ENCODE results near the gene CDH1. TPM values are rescaled to one million over a fixed set of nuclear protein-coding genes. Genes with fewer than 3 reads are reported as not detected.

The CDH1 gene
- total RNA-seq, 1 donor from 2014 or later, result under 0.01 TPM

DNA sequence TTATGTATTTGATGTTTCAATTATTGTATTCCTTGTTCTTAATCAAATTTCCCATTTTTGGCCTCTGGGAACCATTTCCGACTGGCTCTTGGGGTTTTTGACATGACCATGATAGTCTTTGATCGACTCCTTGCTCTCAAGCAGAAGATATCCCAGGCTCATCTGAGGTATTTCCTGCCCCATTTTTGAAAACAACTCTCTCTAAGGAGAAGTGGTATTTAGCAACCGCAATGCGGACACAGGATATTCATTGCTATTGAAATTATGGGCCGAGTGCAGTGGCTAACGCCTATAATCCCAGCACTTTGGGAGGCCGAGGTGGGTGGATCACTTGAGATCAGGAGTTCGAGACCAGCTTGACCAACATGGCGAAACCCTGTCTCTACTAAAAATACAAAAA, 111.7 kb downstream of the CDH1 start:
- no peak for DNase-seq (ENCODE audit: low read depth, low spot score)

DNA sequence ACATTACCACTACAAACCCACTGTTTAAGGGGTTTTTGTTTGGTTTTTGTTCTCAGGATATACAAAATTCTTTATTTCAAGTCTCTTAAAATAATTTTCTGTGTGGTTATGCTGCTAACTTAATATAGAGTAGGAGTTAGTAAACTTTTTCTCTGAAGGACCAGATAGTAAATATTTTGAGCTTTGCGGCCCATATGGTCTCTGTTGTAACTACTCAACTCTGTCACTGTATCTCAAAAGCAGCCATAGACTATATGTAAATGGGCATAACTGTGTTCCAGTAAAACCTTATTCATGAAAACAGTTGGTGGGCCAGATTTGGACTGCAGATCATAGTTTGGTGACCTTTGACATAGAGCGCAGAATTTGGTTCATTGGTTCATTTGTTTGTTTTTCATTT, 113.4 kb downstream of the CDH1 start:
- DNase-seq (ENCODE audit: low read depth, low spot score), result no peak

DNA sequence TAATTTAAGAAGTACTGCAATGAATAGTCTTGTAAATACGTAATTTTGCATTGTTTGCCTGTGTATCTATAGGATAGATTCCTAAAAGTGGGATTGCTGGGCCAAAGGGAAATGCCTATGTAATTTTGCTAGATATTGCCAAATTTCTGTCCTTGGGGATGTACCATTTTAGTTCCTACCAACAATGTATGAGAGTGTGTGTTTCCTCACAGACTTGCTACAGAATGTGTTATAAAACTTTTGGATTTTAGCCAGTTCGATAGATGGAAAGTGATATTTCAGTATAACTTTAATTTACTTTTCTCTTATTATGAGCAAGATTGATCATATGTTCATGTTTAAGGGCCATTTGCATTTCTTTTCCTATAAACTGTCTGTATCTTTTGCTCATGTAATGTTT, 114.5 kb downstream of the CDH1 start:
- DNase-seq (ENCODE audit: low read depth, low spot score), result no peak

DNA sequence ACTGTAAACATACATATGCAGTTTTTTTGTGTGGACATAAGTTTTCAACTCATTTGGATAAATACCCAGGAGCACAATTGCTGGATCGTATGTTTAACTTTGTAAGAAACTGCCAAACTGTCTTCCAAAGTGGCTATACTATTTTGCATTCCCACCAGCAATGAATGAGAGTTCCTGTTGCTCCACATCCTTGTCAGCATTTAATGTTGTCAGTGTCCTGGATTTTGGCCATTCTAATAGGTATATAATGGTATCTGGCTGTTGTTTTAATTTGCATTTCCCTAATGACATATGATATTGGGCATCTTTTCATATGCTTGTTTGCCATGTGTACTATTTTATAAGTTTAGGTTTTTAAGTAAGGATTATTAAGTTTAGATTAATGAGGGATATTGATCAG, 120.4 kb downstream of the CDH1 start:
- DNase-seq (ENCODE audit: low read depth, low spot score), result no peak

DNA sequence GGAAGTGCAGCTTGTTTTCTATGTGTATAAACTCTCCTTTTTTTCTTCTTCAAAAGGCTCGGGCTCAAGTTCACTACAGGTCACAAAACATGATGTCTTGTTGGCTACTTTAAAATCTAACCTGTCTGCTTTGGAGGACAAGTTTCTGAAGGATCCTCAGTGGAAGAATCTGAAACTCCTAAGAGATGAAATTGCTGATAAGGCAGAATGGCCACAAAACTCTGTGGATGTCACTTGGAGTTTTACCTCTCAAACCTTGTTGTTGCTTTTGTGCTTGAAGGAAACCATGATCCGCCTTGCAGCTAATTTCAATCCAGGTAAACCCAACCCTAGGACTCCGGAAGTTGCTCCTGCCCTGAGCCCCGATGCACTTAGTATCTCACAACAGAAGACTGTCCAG, 122.7 kb downstream of the CDH1 start:
- no peak for DNase-seq (ENCODE audit: low read depth, low spot score)

GRCh38 chr16:68860978-68861892, 124.1 kb downstream of the CDH1 start:
- no peak for DNase-seq (ENCODE audit: low read depth, low spot score)

GRCh38 chr16:68866933-68867332, 129.8 kb downstream of the CDH1 start:
- no peak for DNase-seq (ENCODE audit: low read depth, low spot score)

DNA sequence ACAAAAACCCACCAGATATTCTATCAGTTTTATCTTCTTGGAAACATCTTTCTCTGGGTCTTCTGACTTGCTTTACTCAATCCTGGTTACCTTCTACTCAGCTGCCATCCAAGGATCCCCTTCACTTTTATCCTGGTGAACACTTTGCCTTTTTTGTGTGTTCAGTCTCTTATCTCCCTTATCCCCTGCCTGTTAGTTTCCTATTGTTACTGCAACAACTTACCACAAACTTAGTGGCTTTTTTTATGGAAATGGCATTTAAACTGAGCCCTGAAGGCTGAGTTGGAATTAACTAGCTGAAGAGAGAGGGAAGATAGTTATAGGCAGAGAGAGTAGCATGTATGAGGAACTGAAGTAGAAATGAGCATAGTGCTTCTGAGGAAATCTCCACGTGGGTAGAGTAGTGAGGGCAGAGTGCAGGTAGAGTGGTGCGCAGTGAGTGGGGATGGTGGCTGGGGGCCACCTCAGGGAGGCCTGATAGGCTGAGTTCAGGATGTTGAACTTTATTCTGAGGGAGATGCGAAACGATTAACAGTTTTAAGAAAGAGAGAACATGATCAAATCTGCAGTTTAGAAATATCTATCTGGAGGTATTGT, 132.5 kb downstream of the CDH1 start:
- DNase-seq (ENCODE audit: low read depth, low spot score), result no peak

- no peak for DNase-seq (ENCODE audit: low read depth, low spot score)
Observed at GRCh38 chr16:68873635-68874471, 136.8 kb downstream of the CDH1 start.

DNA sequence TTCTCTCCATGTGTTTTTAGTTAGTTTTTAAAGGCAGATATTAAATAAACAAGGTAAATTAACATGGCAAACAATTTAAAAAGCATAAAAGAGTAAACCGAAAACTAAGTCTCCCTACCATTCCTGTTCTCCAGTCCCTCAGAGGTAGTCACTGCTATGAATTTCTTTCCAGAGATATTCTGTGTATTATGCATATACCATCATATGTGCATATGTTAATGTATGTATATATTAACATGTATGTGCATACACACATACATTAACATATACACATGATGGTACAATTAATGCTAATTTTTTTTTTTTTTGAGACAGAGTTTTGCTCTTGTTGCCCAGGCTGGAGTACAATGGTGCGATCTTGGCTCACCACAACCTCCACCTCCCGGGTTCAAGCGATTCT, 138.8 kb downstream of the CDH1 start:
- no peak for DNase-seq (ENCODE audit: low read depth, low spot score)

- no peak for DNase-seq (ENCODE audit: low read depth, low spot score)
Observed at GRCh38 chr16:68883685-68884084, 146.6 kb downstream of the CDH1 start.

DNA sequence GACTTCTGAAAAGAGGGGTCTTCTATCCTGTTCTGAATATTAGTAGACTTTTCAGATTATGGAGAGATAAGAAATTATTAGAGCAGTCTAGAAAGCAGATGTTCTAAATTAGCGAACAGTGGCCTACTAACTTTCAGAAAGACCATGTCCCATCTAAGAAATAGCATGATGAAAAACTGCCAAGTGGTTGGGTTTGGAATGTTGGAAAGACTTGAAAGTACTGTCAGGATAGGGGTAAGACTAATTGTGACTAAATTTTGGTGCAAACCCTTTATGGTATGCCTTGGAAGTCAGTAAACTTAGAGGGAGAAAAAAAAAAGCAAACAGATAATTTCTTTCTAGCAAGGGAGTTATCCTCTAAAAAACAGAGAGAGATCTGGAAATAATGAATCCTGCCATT, 147.3 kb downstream of the CDH1 start:
- no peak for DNase-seq (ENCODE audit: low read depth, low spot score)

Other genes with a start within 250 kb of the CDH1 start
- gene ZFP90, start 198.0 kb upstream of the CDH1 start, total RNA-seq, result 19.4 and 21.3 TPM in 2 replicates
- gene CDH3, start 92.0 kb upstream of the CDH1 start, total RNA-seq, result under 0.01 and 0.18 TPM in 2 replicates
- gene TANGO6, start 106.2 kb downstream of the CDH1 start, total RNA-seq, result 20.9 and 26.3 TPM in 2 replicates

Data from pulmonary artery endothelial cell (primary cell).